Activated naive CD8-positive, alpha-beta T cell treated with anti-CD3 and anti-CD28 coated beads for 36 hours (primary cell): ENCODE results near the gene ACYP2. TPM values are rescaled to one million over a fixed set of nuclear protein-coding genes. Genes with fewer than 3 reads are reported as not detected.
A peak's percentile ranks its signal among the peaks of the same experiment; 100 is the strongest.
"Not testable (repeated sequence)": the region's sequence is repeated elsewhere in the genome, so short reads cannot be mapped to it uniquely, and the experiment has no call there.

Experiments used
- DNase-seq: peaks from one replicate; pipeline ENCODE4 v3.0.0; 2021
- H3K27ac Mint-ChIP-seq: one replicate; pipeline ENCODE4 v1.8.0; 2022; ENCODE audit warnings: mild to moderate bottlenecking, moderate library complexity, mixed read lengths
- H3K27me3 Mint-ChIP-seq: one replicate; pipeline ENCODE4 v1.8.0; 2022; ENCODE audit warnings: mild to moderate bottlenecking, mixed read lengths
- H3K36me3 Mint-ChIP-seq: one replicate; pipeline ENCODE4 v1.8.0; 2021; ENCODE audit warnings: mild to moderate bottlenecking, mixed read lengths
- H3K4me1 Mint-ChIP-seq: one replicate; pipeline ENCODE4 v1.8.0; 2021; ENCODE audit warnings: mixed read lengths
- H3K4me3 Mint-ChIP-seq: one replicate; pipeline ENCODE4 v1.8.0; 2022; ENCODE audit warnings: mild to moderate bottlenecking, moderate library complexity, mixed read lengths
- H3K9me3 Mint-ChIP-seq: one replicate; pipeline ENCODE4 v1.8.0; 2022; ENCODE audit warnings: mixed read lengths
- total RNA-seq, 2 experiments: library from RNA; stranded (reverse); gene quantifications; one replicate each; pipeline ENCODE4 v1.2.3, GENCODE V29; 2021

Gene ACYP2
- total RNA-seq, result 1 to 10 TPM; 6.2 to 7.5 TPM

DNA sequence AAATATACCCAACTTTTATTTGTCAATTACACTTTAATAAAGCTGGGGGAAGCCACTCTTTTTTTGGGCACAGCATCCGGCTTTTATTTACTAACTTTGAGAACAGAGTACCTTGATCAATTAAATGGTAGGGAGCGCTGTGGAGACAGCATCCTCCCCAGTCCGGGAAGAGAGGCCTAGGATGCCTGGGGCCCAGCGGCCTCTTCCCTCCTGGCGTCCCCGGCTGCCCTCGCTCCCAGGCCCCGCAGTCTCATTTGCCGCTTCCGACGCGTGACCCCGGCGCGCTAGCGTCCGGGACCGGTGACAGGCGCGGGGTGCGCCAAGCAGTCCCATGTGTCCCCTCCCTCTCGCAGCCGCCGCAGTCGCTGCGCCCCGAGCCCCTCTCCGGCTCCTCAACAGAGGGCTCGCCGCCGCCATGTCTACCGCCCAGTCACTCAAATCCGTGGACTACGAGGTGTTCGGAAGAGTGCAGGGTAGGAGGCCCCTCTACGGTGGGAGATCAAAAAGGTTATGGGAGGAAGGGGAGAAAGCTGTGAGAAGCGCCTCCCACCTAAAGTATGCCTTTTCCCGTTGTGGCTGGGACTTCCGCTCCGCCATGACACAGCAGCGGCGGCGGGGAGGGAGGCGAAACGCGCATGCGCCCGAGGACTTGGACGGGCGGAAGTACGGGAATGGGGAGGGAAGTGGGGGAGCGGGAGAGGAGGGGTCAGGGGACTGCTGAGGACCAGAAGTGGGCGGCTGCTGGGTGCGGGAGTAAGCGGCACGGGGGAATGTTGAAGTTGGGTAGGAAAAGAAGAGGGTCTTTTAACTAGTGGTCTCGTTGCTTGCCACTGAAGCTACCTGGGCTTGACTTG is at the start of gene ACYP2:
TSS of gene ACYP2 (plus strand) at position 332 of the 854 bp plus-strand sequence.
- peaks cover 5% of the 10 kb centered on the region for H3K27me3 Mint-ChIP-seq
- H3K9me3 Mint-ChIP-seq, result peaks cover 9% of the 10 kb centered on the region

DNA sequence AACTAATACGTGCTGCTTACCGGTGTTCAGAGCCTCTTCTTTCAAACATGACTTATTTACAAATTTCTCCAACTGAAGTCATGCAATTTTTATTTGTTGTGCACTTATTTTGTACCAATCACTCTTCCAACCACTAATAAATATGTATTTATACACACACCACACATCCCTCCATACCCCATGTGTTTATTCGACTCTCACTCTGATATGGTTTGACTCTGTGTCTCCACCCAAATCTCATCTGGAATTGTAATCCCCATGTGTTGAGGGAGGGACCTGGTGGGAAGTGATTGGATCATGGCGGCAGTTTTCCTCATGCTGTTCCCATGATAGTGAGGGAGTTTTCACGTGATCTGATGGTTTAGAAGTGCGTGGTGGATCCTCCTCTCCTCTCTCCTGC is 49.5 kb upstream of the ACYP2 start:
- DNase-seq, result no peak

More for the DNA sequence above, at the start of gene ACYP2:
- H3K36me3 Mint-ChIP-seq, result peaks cover 24% of the 10 kb centered on the region
- DNase-seq, result peak; percentile 91
- H3K4me1 Mint-ChIP-seq, result peaks cover 7% of the 10 kb centered on the region
- peak within 1 kb of the TSS; percentile 99 for H3K27ac Mint-ChIP-seq
- H3K4me3 Mint-ChIP-seq, result peak within 1 kb of the TSS; percentile 98

DNA sequence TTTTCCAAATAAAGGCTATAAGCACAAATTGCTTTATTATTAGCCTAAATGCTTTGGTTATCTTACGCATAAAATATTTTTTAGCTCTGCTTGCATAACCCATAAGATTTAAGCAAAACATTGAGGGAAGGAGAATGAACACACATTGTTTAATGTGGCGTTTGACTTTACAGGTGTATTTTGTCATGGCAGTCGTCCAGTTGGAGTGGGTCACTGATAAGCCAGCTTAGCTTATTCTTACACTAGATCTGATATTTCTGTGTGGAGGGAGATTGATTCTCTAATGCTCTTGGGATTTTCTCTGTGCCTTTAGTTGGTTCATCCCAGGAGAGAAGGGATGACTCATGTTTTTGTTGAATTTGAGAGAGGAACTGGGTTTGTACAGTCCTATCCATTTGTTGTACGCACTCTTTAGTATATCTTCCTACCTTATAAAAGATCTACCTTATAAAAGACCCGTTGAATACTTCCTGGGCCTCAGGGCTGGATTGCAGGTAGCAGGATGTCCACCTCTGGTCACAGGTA is 47.5 kb upstream of the ACYP2 start:
- Mint-ChIP-seq H3K4me1 (no peaks in the 10 kb centered on the region), H3K4me3 (no peak overlapping the region), H3K36me3 (peaks cover 6% of the 10 kb centered on the region), H3K27me3 (no peaks in the 10 kb centered on the region), H3K27ac (no peak overlapping the region), H3K9me3 (no peaks in the 10 kb centered on the region)
- no peak for DNase-seq

More for the DNA sequence above, 49.5 kb upstream of the ACYP2 start:
- H3K27ac Mint-ChIP-seq, result no peak overlapping the region
- peaks cover 3% of the 10 kb centered on the region for H3K4me1 Mint-ChIP-seq
- no peaks in the 10 kb centered on the region for H3K27me3 Mint-ChIP-seq
- peaks cover 1% of the 10 kb centered on the region for H3K9me3 Mint-ChIP-seq
- H3K36me3 Mint-ChIP-seq, result peaks cover 9% of the 10 kb centered on the region
- H3K4me3 Mint-ChIP-seq, result no peak overlapping the region

DNA sequence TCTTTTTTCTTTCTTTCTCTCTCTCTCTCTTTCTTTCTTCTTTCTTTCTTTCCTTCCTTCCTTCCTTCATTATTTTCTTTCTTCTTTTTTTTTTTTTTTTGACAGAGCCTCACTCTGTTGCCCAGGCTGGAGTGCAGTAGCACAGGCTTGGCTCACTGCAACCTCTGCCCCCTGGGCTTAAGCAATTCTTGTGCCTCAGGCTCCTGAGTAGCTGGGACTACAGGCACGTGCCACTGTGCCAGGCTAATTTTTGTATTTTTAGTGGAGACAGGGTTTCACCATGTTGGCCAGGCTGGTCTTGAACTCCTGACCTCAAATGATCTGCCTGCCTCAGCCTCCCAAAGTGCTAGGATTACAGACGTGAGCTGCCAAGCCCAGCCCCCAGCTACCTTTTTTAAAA is 42.9 kb upstream of the ACYP2 start:
- H3K27ac Mint-ChIP-seq, H3K4me1 Mint-ChIP-seq, DNase-seq, H3K36me3 Mint-ChIP-seq, H3K9me3 Mint-ChIP-seq, H3K27me3 Mint-ChIP-seq, H3K4me3 Mint-ChIP-seq: not testable (repeated sequence)

DNA sequence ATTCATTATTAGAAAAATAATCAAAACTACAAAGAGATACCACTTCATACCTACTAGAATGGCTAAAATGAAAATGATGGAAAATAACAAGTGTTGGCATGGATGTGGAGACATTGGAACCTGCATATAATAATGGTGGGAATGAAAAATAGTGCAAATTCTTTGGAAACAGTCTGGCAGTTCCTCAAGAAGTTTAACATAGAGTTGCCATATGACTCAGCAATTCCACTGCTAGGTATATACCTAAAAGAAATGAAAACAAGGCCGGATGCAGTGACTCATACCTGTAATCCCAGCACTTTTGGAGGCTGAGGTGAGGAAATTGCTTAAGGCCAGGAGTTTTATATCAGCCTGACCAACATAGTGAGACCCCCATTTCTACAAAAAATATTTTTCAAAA is 41.6 kb upstream of the ACYP2 start:
- Mint-ChIP-seq H3K27ac (no peak overlapping the region), H3K9me3 (no peaks in the 10 kb centered on the region), H3K4me1 (peaks cover 3% of the 10 kb centered on the region), H3K4me3 (no peak overlapping the region), H3K27me3 (no peaks in the 10 kb centered on the region), H3K36me3 (peaks cover 1% of the 10 kb centered on the region)
- no peak for DNase-seq

DNA sequence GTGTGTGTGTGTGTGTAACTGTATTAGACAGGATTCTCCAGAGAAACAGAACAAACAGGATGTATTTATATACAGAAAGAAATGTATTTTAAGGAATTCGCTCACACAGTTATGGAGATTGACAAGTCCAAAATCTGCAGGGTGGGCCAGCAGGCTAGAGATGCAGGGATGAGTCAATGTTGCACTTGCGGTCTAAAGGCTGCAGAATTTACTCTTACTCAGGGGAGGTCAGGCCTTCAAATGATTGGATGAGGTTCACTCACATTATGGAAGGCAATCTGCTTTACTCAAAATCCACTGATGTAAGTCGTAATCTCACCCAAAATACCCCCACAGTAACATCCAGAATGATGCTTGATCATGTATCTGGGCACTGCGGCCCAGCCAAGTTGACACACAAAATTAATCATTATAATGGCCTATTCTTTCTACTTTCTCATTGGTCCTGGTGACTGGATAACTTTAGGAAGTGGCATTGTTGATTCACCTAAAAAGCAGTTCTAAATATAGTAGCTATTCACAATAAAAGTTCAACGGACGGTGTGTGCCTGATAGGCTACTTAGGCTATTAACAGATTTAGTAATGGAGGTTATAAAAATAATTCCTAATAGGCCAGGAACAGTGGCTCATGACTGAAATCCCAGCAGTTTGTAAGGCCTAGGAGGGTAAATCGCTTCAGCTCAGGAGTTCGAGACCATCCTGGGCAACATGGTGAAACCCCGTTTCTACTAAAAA is 40.6 kb upstream of the ACYP2 start:
- Mint-ChIP-seq H3K27ac (no peak overlapping the region), H3K4me1 (peaks cover 3% of the 10 kb centered on the region), H3K4me3 (no peak overlapping the region), H3K27me3 (no peaks in the 10 kb centered on the region), H3K9me3 (no peaks in the 10 kb centered on the region), H3K36me3 (peaks cover 1% of the 10 kb centered on the region)
- no peak for DNase-seq

DNA sequence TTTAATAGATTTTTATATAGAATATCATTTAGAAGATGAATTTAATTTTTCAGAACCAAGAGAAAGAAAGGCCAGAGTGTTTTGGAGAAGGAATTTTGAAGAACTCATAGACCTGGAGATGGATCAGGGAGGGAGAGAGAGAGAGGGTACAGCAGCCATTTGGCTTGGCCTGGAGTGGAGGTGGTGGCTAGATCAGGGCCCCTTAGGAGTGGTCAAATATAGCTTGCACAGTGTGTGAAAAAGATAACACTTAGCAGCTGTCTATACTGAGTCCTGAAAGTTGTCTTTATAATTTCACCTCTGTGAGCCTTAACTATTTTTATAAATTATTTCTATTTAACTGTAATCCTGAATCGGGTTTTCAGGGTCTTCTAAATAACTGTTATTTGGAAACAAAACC is 38.8 kb upstream of the ACYP2 start:
- H3K36me3 Mint-ChIP-seq, result no peaks in the 10 kb centered on the region
- H3K27ac Mint-ChIP-seq, result no peak overlapping the region
- DNase-seq, result no peak
- no peaks in the 10 kb centered on the region for H3K27me3 Mint-ChIP-seq
- no peak overlapping the region for H3K4me3 Mint-ChIP-seq
- H3K4me1 Mint-ChIP-seq, result peaks cover 5% of the 10 kb centered on the region
- no peaks in the 10 kb centered on the region for H3K9me3 Mint-ChIP-seq

DNA sequence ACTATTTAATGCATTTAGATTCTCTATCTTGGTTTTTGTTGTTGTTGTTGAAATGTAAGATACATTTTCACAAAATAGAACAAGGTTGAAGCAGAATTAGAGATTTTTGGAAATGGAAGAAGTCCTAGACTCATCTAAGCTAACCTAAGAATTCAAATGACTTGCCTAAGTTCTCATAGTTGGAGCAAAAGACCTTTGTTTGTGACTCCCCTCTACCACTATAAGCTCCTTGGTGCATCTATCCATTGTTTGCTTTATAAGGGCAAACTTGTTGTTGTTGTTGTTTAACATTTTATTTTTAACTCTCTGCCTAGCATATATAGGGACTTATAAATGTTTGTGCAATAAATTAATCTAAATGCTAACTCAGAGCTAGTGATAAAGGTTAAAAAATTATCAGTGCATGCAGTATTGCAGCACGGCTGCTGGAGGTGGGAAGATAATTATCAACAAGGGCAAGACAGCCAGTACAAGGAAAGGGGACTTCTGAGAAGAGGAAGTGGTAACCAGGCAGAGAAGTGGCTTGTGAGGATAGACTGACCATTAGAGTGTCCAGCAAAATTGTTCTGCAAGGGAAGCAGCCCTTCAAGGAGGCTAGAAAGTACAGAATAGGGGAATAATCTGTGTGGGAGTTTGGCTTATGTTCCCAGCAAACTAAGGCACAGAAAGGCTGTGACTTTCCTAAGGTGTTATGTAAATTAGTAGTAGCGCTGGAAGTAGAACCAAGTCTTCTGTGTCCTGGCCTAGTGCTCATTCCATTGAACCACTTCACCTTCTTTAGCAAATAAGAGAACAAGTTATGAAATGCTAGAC is 38.1 kb upstream of the ACYP2 start:
- no peaks in the 10 kb centered on the region for H3K27me3 Mint-ChIP-seq
- no peak overlapping the region for H3K4me3 Mint-ChIP-seq
- no peaks in the 10 kb centered on the region for H3K9me3 Mint-ChIP-seq
- H3K27ac Mint-ChIP-seq, result no peak overlapping the region
- no peak for DNase-seq
- H3K4me1 Mint-ChIP-seq, result peaks cover 9% of the 10 kb centered on the region
- H3K36me3 Mint-ChIP-seq, result no peaks in the 10 kb centered on the region

DNA sequence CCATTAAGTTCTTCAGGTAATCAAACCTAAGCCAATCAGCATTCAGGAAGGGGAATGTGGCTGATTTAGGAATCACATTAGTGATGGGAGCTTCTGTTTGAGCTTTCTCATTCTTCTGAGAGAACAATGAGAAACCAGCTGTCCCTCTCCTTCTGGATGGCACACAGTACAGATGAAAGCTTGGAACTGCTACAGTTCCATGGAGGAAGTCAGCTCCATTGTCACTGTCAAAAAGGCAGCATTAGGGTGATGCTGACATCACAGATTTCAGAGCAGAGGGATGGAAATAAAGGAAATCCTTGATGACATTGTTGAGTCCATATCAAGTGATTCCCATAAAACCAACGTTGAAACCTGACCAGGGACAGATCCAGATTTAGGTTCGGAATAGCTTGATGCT is 36.1 kb upstream of the ACYP2 start:
- Mint-ChIP-seq H3K4me1 (peaks cover 7% of the 10 kb centered on the region), H3K9me3 (no peaks in the 10 kb centered on the region), H3K27me3 (no peaks in the 10 kb centered on the region), H3K36me3 (no peaks in the 10 kb centered on the region), H3K27ac (no peak overlapping the region), H3K4me3 (no peak overlapping the region)
- no peak for DNase-seq

DNA sequence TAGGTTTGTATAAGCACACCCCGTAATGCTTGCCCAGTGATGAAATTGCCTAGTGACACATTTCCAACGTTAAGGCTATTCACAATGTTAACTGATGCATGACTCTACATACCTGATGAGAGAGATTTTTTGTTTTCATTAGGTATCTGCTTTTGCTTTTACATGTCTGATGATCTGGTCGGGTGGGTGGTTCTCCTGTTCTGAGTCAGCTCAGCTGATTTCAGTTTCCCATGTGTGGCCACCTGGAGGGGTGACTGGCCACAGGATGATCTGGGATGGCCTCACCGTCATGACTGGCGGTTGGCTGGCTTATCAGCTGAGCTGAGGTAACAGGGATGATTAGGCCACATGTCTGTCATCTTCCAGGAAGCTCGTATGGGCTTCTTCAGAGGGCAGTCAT is 33.8 kb upstream of the ACYP2 start:
- Mint-ChIP-seq H3K27ac (no peak overlapping the region), H3K4me1 (peaks cover 9% of the 10 kb centered on the region), H3K9me3 (no peaks in the 10 kb centered on the region), H3K4me3 (no peak overlapping the region), H3K27me3 (no peaks in the 10 kb centered on the region), H3K36me3 (no peaks in the 10 kb centered on the region)
- peak; percentile 67 for DNase-seq

DNA sequence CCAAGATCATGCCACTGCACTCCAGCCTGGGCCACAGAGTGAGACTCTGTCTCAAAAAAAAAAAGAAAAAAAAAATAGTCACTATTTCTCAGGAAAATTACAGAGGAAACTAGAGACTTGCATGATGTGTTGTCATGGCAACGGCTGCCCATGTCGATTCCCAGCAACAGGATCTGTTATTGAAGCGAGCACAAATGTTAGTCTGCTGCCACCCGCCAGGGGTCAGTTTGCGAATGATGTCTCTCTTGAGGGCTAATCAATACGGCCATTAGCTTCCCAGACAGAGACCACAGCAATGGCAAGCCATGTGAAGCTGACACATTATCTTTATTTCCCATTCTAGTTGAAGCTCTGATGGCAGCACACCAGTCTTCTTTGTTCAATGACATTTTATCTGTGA is 32.4 kb upstream of the ACYP2 start:
- no peaks in the 10 kb centered on the region for H3K9me3 Mint-ChIP-seq
- H3K27ac Mint-ChIP-seq, result no peak overlapping the region
- no peak for DNase-seq
- no peaks in the 10 kb centered on the region for H3K36me3 Mint-ChIP-seq
- H3K4me1 Mint-ChIP-seq, result peaks cover 8% of the 10 kb centered on the region
- H3K4me3 Mint-ChIP-seq, result no peak overlapping the region
- H3K27me3 Mint-ChIP-seq, result no peaks in the 10 kb centered on the region

DNA sequence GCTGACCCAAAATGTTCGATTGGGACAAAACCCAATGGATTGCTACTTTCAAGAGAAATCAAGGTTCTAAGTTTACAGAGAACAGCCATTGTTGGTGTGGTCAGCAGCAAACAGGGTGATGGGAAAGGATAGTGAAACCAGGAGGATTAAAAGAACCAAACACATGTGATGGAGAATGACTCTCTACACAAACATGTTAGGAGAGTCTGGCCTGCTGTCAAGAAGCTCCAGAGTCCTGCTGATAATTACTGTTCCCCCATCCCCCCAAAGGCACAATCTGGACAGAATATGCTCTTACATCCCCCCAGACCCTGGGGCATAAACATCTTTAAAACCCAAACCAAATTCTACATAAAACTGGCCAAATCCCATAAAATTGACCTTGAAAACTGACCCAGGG is 32.0 kb upstream of the ACYP2 start:
- H3K4me3 Mint-ChIP-seq, result no peak overlapping the region
- H3K4me1 Mint-ChIP-seq, result peaks cover 8% of the 10 kb centered on the region
- no peaks in the 10 kb centered on the region for H3K27me3 Mint-ChIP-seq
- H3K9me3 Mint-ChIP-seq, result no peaks in the 10 kb centered on the region
- DNase-seq, result no peak
- H3K36me3 Mint-ChIP-seq, result no peaks in the 10 kb centered on the region
- no peak overlapping the region for H3K27ac Mint-ChIP-seq

DNA sequence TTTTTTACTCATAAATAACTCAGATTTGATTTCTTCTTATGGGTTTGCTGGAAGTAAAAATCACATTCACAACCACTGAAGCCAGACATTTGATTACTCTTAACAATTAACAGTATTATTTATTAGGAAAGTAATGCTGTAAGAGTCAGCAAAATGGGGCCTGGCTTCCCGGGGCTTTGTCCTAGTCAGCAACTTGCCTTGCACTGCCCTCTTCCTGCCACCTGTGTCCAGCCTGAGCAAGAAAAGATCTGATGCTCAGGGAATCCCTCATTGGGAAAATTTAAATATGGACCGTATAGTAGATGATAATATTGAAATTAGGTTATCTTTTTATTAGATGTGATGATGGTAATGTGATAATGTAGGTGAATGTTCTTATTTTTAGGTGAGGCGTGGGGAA is 30.8 kb upstream of the ACYP2 start:
- H3K4me3 Mint-ChIP-seq, result no peak overlapping the region
- H3K9me3 Mint-ChIP-seq, result no peaks in the 10 kb centered on the region
- H3K36me3 Mint-ChIP-seq, result no peaks in the 10 kb centered on the region
- H3K27ac Mint-ChIP-seq, result no peak overlapping the region
- peaks cover 8% of the 10 kb centered on the region for H3K4me1 Mint-ChIP-seq
- no peak for DNase-seq
- H3K27me3 Mint-ChIP-seq, result no peaks in the 10 kb centered on the region

DNA sequence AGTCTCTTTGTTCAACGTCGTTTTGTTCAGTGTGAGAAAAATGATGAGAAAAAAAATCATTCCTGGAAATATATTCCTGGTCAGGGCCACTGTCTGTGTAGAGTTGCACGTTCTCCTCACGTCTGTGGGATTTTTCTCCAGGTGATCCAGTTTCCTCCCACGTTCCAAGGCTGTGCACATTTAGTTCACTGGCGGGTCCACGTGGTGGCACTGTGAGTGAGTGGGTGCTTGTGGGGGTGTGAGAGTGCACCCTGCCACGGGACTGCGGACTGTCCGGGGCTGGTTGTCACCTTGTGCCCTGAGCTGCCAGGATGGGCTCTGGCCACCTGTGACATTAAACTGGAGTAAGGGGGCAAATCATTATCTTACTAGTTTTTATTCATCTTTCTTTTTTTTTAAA is 30.3 kb upstream of the ACYP2 start:
- no peak overlapping the region for H3K27ac Mint-ChIP-seq
- no peaks in the 10 kb centered on the region for H3K27me3 Mint-ChIP-seq
- no peak overlapping the region for H3K4me3 Mint-ChIP-seq
- no peak for DNase-seq
- no peaks in the 10 kb centered on the region for H3K9me3 Mint-ChIP-seq
- peaks cover 8% of the 10 kb centered on the region for H3K4me1 Mint-ChIP-seq
- H3K36me3 Mint-ChIP-seq, result no peaks in the 10 kb centered on the region

DNA sequence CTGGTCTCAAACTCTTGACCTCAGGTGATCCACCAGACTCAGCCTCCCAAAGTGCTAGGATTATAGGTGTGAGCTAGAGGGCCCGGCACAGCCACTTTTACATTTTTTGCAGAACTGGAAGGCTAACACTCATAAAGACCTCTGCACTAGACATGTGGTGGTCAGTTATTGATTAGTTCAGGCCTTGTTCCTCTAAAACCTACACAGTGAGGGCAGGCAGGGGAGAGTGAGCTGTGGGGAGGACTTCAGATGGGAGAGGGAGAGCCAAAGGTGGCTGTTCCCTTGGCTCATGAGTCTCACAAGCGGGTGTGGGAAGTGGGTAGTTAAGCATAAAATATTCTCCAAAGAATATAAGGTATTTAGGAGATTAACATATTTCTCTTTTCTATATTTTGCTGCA is 29.3 kb upstream of the ACYP2 start:
- H3K27me3 Mint-ChIP-seq, result no peaks in the 10 kb centered on the region
- no peak overlapping the region for H3K27ac Mint-ChIP-seq
- no peak overlapping the region for H3K4me3 Mint-ChIP-seq
- H3K9me3 Mint-ChIP-seq, result no peaks in the 10 kb centered on the region
- H3K4me1 Mint-ChIP-seq, result peaks cover 8% of the 10 kb centered on the region
- no peak for DNase-seq
- no peaks in the 10 kb centered on the region for H3K36me3 Mint-ChIP-seq
